Ramos (cell line): Measurements from ENCODE around the gene IL1F10.

Source experiments
- in situ Hi-C: fragments of 300-500 bp; cut with MboI; formaldehyde crosslinking; loops from one replicate; pipeline ENCODE4 v1.14.3; 2022; ENCODE audit warnings: low sequenced_read_pairs; ENCODE audit not compliant: unreplicated experiment

IL1F10 gene, protein sequence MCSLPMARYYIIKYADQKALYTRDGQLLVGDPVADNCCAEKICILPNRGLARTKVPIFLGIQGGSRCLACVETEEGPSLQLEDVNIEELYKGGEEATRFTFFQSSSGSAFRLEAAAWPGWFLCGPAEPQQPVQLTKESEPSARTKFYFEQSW

DNA sequence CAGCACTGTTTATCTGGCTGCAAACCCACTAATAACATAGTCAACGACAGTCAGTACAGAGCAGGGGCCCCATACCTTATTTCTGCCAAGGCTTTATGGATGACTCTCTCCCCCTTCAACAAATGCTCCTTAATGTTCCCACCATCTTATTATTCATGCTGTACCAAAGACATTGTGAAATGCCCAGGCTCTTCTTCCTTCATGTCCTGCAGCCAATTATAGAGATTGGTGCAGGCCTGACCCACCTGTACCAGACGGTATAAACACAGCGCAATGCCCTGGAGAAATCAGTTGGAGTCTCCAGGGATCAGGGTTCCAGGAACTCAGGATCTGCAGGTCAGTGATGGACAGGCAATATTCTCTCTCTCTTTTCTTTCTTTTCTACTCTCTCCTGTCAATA, at the start of gene IL1F10:
TSS of gene IL1F10 (plus strand) at position 290 of the 400 bp plus-strand sequence. CDS start 4,769 bp downstream, outside the sequence.
- in situ Hi-C loops, result no loop called here

DNA sequence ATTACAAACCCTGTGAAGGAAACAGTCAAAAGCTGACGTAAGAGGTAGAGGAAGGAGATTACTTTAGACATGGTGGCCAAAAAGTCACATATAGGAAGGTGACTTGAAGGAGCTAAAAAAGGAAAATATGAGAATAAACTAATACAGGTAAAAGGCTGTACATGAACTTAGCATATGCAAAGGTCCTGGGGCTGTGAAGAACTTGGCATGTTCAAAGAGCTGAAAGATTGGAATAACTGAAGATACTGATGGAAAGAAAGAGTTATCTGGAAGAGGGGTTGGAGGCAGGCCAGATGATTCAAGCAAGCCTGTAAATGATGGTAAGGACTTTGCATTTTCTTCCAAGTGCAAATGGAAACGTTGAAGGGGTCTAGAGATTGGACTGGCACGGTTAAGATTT, 49.3 kb upstream of the IL1F10 start:
- in situ Hi-C loops, result no loop called here

DNA sequence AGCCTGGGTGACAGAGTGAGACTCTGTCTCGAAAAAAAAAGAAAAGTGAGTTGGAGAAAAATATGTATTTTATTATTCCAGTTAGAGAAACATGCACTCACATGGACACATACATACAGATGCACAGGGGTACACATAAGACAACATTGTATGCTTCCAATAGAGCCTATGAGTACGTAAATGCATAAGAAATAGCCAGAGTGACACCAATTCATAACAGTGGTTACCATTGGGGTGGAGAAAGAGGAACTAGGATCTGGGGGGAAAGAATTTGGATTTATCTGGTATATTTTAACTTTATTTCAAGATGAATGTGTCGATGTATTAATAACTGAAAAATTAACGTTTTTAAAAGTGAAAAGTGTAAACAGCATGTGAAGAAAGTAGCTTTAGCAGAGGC, 46.5 kb upstream of the IL1F10 start:
- in situ Hi-C loops, result no loop called here

DNA sequence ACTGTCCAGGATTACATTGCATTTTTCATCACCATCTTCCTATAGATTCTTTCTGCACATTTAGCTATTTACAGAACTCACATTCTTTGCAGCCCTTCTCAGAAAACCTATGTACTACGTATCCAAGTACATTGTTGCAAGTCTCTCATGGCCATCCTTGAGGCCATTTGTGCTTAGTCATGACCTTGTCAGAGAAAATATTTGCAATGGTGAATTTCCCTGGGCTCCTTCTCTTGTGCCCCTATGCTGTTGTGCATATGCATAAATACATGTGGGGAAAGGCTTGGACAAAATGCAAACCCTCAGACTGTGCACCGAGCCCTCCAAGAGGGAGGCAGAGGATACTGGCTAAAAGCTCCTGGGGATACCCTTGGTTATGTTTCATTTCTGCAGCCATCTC, 43.0 kb upstream of the IL1F10 start:
- in situ Hi-C loops, result no loop called here

DNA sequence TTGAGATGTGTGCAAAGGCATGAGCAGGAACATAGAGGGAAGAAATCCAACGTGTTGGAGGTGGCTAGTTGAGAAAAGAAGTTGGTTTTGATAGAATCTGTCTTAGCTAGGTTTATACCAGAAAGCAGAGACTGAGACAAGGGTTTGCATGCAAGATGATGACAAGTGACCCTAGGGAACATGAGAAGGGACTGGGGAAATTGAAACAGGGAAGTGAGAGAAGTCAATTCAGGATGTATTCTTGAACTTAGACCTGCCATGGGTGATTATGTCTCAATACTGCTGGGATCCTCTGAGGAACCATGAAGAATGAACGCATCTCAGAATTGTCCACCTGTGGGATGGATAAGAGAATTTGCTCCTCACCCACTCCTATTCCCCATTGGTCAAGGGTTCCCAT, 42.0 kb upstream of the IL1F10 start:
- in situ Hi-C loops, result no loop called here

DNA sequence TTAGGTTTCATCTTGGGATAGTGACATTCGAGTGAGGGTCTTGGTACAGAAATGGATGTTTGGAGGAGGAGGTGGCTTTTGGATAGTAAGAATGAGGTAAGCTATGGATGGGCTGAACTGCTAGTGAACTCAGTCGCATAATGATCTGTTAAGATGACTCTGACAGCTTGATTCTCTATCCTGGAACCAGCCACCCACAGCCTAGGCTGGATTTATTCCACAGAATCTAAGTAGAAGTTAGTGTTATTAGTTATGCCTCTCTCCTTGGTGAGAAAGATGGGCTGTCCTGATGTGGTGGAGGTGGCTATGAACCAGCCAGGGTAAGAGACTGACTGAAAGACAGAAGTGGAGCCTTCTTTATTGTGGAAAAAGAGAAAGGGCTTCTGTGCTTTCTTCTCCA, 40.1 kb upstream of the IL1F10 start:
- in situ Hi-C loops, result no loop called here

DNA sequence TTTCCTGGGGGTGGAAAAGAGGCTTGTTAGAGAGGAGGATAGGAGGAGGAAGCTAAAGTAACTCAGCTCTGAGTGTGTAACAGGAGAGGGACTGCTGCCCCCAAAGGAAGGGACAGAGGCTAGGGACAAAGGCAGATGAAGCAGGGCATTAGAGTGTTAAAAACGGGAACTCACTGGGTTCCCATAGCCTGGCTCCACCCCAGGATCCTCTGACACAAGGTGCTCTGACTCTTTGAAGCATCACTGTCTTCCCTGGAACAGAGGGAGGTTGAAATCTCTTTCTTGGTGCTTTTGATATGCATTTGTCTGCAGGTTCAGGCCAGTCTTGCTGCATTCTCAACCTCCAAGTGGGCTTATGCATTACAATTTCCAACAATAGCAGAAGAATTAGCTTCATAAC, 39.7 kb upstream of the IL1F10 start:
- in situ Hi-C loops, result no loop called here

DNA sequence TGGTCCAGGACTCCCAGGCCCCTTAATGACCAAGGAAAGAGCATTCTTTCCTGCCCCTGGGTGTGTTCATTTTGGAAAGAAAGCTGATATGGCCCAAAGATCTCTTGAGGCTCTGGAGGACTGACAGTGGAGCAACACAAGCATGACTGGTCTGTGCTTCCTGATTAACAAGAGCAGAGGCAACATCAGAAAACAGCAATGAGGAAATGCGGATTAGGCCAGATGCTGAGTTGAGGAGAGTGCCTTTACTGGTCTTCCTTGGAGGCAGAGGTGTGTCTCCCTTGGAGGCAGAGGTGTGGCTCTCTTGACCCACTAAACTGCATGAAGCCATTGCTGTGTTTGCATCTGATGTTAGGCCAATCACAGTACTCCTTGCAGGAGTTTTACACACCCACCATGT, 35.0 kb upstream of the IL1F10 start:
- in situ Hi-C loops, result no loop called here

DNA sequence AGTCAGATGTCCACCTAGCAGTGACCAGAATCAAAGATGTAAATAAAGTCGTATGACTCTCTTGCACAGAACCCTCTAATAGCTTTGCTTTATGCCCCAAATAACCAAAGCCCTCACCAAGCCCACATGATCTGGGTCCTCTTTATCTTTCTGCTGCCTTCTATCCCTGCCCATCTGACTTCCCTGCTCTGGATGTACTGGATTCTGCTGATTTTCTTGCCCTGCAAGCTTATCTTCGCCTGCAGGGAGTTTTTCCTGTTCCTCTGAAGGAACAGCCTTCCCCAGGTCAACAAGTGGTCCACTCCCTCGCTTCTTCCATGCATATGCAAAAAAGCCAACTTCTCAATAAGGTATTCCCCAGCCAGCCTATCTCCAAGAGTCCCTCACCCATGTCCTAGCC, 33.8 kb upstream of the IL1F10 start:
- in situ Hi-C loops, result no loop called here

DNA sequence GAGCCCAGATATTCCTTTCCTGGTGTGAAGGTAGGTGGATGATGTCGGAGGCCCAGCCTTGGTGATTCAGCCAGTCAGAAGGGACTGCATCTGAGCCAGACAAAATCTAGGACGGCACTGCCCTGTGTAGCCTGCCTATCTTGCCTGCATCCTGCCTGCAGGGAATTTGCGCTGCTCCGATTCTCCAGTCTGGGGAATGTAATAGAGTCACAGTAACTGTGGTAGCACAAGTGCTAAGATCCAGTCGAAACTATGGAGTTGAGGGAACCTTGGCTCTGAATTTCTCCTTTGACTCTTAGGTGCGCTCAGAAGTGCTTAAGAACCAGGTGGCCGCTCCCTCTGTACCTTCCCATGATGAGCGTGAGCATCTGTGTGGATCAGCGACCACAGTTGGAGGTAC, 31.0 kb upstream of the IL1F10 start:
- in situ Hi-C loops, result no loop called here

DNA sequence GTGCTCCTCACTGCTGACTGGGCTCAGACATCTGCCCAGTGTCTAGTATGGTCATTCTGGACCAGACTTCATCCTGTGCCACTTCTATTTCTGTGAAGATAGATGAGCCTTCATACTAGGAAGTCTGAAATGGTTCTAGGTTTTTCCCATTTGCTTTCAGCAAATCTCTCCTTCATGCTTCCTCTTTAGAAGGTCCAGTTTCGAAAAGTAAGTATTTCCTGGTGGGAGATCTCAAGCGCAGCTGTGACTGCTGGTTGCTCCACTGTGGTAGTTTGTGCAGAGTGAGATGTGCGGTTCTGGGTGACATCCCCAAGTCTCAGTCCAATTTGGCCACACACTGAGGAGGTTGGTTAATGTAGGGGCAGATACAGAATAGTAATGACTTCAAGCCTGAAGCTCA, 29.5 kb upstream of the IL1F10 start:
- in situ Hi-C loops, result no loop called here

DNA sequence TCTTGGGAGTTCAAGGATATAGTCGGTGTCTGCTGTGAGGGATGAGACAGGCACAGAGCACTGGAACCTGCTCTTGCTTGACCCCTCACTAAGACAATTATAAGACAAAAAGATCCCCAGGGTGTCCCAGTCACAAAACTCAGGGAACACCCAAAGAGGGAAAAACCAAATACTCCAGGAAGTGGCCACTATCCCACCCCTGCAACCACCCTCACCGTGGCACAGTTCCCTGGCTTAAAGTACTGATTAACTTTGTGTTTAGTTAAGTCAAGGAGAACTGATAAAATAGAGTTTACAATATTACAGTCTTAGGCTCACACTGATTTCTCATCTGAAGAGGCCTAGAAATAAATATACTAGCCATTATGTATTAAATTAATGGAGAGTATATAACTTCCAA, 28.6 kb upstream of the IL1F10 start:
- in situ Hi-C loops, result no loop called here

DNA sequence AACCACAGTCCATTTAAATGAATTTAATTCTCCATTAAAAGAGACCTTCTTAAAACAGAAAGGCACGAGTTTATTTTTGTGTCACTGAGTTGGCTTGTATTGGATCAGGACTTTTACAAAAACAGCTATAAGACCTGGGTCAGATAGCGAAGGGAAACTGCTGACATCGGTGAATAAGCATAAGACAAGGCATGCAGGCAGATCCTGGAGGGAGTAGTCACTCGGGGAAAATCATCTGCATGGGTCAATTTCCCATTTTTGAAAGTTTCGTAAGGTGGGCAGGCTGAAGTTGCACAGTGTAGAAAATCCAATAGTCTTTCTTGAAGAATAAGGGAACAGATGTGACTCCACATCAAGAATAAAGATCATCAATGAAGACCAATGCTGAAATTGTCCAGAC, 28.1 kb upstream of the IL1F10 start:
- in situ Hi-C loops, result no loop called here

DNA sequence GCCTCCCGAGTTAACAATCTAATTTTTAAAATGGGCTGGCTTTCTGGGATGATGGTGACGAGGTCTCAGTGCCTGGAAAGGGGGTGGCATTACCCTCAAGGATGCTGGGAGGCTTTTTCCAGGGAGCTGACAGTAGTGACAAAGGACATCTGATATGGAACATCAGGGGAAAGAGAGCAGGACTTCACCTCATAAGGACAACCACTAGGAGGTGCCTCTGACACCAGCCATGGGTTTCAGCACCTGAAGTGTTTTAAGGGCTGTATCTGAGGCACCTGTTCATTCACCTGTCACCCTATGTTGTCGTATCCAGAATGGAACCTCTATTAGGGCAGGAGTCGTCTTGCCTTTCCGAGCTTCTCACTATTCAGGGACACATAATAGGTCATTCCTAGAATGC, 25.9 kb upstream of the IL1F10 start:
- in situ Hi-C loops, result no loop called here

DNA sequence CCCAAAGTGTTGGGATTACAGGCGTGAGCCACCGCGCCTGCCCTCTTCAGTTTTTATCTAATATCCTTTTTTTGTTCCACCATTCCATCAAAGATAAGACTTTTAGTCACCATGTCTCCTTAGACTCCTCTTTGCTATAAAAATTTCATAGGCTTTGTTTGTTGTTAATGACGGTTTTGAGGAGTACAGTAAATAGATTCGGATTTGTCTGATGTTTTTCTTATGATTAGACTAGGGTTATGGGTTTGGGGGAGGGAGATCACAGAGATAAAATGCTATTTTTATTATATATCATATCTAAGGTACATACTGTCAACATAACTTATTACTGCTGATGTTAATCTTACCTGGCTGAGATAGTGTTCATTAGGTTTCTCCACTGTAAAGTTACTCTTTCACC, 21.3 kb upstream of the IL1F10 start:
- in situ Hi-C loops, result no loop called here

DNA sequence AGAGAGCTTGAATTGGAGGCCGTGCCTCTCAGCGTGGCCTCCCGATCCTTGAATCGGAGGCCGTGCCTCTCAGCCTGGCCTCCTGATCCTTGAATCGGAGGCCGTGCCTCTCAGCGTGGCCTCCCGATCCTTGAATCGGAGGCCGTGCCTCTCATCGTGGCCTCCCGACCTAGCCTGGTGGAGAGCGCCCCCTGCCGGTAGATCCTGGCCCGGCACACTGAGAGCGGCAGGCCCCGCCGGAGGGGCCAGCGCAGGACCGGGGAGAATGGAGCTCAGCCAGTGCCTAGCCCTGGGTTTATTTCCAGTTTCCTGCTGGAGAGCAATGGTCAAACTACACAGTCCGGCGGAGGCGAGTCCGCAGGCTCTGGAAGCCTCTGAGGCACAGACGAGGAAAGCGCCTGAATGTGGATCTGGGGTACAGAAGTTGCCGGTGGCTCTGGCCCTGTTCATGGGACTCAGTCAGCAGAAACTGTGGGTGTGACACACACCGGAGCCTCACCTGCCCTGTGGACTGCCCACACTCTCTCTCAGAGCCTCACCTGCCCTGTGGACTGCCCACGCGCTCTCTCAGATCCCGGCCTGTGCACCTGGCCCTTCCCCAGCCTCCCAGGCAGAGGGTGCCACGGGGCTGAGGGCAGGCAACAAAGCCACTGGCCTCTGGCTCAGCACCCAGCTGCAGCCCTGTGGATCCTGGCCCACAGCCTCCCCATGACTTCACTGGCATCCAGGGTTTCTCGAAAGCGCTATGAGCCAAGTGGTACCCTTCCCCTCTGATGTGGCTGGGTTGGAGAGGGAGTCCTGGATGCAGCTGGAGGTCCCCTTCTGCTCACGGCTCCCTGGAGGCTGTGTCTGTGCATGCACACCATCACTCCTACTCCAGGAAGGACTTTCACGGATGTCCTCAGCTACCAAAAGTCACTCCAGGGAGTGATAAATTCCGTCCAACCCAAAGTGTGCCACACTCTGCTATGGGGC, 16.6 kb upstream of the IL1F10 start:
- in situ Hi-C loops, result no loop called here

DNA sequence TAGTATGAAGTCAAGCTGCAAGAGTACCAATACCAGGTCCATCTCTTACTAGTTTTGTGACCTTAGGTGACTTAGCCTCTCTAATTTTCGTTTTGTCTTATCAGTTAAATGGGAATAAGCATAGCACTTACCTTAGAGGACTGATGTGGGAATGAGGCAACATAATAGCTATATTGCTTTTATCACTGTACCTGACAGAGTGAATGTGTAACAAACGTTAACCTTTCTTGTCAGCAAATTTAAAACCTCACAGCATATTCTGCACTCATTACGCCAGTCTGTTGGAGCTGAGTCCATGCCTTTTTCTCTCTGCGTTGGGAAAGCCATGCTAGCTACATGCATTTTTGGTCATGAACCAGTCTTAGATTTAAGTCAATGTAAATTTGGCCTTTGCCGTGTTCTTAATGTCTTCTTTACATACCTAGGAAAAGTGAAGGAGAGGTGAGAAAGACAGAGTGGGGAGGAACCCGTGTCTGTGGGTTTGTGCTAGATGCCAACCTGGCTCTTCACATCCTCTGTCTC, 15.3 kb upstream of the IL1F10 start, which contains the start of gene IL36B:
TSS of gene IL36B (minus strand) at position 472 of the 522 bp plus-strand sequence.
- in situ Hi-C loops, result no loop called here

DNA sequence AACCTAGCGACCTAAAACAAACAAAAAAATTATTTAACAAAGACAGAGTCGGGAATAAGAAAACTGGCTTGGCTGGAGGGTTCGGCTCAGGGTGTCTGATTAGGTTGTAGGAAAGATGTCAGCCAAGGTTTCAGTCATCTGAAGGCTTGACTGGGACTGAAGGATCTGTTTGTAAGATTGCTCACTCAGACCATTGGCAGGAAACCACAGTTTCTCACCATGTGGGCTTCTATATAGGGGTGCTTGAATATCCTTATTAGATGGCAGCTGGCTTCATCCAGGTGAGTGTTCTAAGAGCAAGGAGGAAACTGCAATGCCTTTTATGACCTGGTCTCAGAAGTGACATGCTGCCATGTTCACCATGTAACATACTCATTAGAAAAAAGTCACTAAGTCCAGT, 14.1 kb upstream of the IL1F10 start:
- in situ Hi-C loops, result no loop called here

DNA sequence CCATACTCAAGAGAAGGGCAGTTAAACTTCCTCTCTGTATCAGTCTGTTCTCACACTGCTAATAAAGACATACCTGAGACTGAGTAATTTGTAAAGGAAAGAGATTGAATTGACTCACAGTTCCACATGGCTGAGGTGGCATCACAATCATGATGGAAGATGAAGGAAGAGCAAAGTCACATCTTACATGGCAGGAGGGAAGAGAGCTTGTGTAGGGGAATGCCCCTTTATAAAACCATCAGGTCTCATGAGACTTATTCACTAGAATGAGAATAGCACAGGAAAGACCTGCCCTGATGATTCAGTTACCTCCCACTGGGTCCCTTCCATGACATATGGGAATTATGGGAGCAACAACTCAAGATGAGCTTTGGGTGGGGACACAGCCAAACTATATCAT, 13.7 kb upstream of the IL1F10 start:
- in situ Hi-C loops, result no loop called here

DNA sequence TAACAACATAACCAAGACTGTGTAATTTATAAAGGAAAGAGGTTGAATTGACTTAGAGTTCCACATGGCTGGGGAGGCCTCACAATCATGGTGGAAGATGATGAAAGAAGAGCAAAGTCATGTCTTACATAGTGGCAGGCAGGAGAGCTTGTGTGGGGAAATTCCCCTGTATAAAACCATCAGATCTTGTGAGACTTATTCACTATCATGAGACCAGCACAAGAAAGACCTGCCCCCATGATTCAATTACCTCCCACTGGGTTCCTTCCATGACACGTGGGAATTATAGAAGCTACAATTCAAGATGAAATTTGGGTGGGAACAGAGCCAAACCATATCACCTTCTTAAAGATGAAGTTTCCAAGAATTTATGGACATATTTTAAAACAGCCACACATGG, 11.2 kb upstream of the IL1F10 start:
- in situ Hi-C loops, result no loop called here

DNA sequence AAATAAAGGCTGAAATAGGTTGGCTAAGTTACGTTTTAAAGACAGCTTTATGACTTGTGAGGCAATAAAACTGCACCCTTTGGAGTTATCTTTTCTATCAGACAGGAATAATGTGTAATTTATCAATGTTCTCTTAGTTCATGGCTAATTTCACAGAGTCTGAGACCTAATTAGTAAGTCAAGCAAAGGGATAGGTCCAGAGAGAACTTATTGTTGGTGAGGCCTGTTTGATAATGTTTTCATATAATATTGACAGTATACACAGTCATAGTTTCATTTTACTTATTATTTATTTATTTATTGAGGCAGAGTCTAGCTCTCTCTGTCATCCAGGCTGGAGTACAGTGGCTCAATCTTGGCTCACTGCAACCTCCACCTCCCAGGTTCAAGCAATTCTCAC, 10.7 kb upstream of the IL1F10 start:
- in situ Hi-C loops, result no loop called here
